Measurements from ENCODE around the gene SORL1.
"Not testable (repeated sequence)": the region's sequence is repeated elsewhere in the genome, so short reads cannot be mapped to it uniquely, and the experiment has no call there.

SORL1 gene

DNA sequence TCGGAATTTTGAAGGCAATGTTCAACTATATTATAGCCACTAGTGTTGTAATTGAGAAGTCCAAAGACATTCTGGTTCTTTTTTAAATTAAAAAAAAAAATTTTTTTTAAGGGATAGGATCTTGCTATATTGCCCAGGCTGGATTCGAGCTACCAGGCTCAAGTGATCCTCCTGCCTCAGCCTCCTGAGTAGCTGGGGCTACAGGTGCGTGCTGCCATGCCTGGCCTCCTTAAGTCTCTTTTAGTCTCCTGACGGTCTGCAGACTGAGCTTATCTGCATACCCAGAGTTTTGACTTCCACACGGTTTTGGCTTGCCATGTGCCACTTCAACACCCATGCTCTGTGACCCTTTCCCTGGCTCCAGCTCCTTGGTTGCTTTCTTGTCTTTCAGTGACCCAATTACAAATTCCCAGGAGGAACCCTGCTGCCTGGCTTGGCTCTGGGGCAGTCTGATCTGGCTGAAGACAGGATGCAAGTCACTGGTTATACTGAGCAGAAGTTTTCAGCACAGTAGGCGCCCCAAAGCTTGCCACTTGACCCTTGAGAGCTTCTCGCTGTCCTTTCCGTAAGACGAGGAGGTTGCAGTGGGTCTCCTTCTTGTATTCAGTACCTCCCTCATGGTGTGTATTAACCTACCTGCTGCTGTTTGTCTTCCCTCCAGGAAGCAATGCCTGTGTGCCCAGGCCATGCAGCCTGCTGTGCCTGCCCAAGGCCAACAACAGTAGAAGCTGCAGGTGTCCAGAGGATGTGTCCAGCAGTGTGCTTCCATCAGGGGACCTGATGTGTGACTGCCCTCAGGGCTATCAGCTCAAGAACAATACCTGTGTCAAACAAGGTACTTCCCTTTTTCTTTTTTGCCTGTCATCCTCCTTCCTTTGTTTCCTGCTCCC is 114.4 kb downstream of the SORL1 start:
- H3K27me3 ChIP-seq (ENCODE audit: control insufficient read depth, insufficient read depth, low read length) = no peaks in the 10 kb centered on the region
- no peak overlapping the region for H3K4me3 ChIP-seq (ENCODE audit: low read depth, low read length)
- H3K9ac ChIP-seq (ENCODE audit: low read length) = no peak overlapping the region
- H3K36me3 ChIP-seq (ENCODE audit: control insufficient read depth, insufficient read depth, low read length) = peaks cover 38% of the 10 kb centered on the region
- H3K27ac ChIP-seq (ENCODE audit: low read depth, low read length) = no peak overlapping the region
- H3K4me1 ChIP-seq (ENCODE audit: control insufficient read depth, insufficient read depth, low read length) = peaks cover 9% of the 10 kb centered on the region; the same call in 1 of the 2 replicates
- H3K9me3 ChIP-seq (ENCODE audit: control insufficient read depth, insufficient read depth, low read depth, low read length) = no peaks in the 10 kb centered on the region

DNA sequence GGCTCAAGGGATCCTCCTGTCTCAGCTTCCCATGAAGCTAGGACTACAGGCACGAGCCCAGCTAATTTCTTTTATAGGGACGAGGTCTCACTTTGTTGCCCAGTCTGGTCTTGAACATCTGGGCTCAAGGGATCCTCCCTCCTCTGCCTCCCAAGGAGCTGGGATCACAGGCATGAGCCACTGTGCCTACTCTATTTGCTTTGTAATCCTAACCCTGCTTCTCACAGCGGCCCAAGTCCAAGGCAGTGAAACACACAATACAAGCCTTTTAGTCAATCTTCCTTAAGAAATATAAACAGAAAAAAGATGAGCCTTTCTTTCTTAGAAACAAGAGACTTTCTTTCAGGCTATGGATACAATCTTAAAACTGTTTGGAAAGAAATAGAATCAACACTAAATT is 115.9 kb downstream of the SORL1 start:
- no peak overlapping the region for H3K9ac ChIP-seq (ENCODE audit: low read length)
- H3K4me1 ChIP-seq (ENCODE audit: control insufficient read depth, insufficient read depth, low read length) = peaks cover 9% of the 10 kb centered on the region; the same call in 1 of the 2 replicates
- no peak overlapping the region for H3K27ac ChIP-seq (ENCODE audit: low read depth, low read length)
- no peak overlapping the region for H3K4me3 ChIP-seq (ENCODE audit: low read depth, low read length)
- H3K27me3 ChIP-seq (ENCODE audit: control insufficient read depth, insufficient read depth, low read length) = no peaks in the 10 kb centered on the region
- H3K9me3 ChIP-seq (ENCODE audit: control insufficient read depth, insufficient read depth, low read depth, low read length) = no peaks in the 10 kb centered on the region
- peaks cover 48% of the 10 kb centered on the region for H3K36me3 ChIP-seq (ENCODE audit: control insufficient read depth, insufficient read depth, low read length)

DNA sequence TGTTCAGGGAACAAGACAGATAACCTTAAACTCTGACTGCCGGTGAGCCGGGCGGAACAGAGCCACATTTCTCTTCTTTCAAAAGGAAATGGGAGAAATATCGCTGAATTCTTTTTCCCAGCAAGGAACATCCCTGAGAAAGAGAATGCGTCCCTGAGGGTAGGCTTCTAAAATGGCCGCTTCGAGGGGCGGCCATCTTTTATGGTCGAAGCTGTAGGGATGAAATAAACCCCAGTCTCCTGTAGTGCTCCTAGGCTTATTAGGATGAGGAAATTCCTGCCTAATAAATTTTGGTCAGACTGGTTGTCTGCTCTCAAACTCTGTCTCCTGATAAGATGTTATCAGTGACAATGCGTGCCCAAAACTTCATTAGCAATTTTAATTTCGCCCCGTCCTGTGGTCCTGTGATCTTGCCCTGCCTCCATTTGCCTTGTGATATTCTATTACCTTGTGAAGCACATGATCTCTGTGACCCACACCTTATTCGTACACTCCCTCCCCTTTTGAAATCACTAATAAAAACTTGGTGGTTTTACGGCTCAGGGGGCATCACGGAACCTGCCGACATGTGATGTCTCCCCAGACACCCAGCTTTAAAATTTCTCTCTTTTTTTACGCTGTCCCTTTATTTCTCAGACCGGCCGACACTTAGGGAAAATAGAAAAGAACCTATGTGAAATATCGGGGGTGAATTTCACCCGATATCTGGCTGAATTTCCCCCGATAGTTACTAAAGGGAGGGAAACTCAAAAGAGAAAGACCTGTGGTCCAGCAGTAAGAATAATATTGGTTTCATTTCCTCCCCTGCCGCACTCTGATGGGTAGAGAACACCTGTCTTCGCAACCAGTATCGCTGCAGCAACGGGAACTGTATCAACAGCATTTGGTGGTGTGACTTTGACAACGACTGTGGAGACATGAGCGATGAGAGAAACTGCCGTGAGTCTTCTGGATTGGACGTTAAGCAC is 117.5 kb downstream of the SORL1 start:
- peaks cover 60% of the 10 kb centered on the region for H3K36me3 ChIP-seq (ENCODE audit: control insufficient read depth, insufficient read depth, low read length)
- not testable (repeated sequence) for H3K4me1 ChIP-seq (ENCODE audit: control insufficient read depth, insufficient read depth, low read length); H3K9me3 ChIP-seq (ENCODE audit: control insufficient read depth, insufficient read depth, low read depth, low read length); H3K27me3 ChIP-seq (ENCODE audit: control insufficient read depth, insufficient read depth, low read length); H3K4me3 ChIP-seq (ENCODE audit: low read depth, low read length); H3K27ac ChIP-seq (ENCODE audit: low read depth, low read length); H3K9ac ChIP-seq (ENCODE audit: low read length)

GRCh38 chr11:121570453-121570852 is 118.3 kb downstream of the SORL1 start:
- no peak overlapping the region for H3K27ac ChIP-seq (ENCODE audit: low read depth, low read length)
- H3K9me3 ChIP-seq (ENCODE audit: control insufficient read depth, insufficient read depth, low read depth, low read length) = no peaks in the 10 kb centered on the region
- H3K4me3 ChIP-seq (ENCODE audit: low read depth, low read length) = no peak overlapping the region
- H3K9ac ChIP-seq (ENCODE audit: low read length) = no peak overlapping the region
- H3K4me1 ChIP-seq (ENCODE audit: control insufficient read depth, insufficient read depth, low read length) = peaks cover 4% of the 10 kb centered on the region; the same call in 1 of the 2 replicates
- no peaks in the 10 kb centered on the region for H3K27me3 ChIP-seq (ENCODE audit: control insufficient read depth, insufficient read depth, low read length)
- peaks cover 67% of the 10 kb centered on the region for H3K36me3 ChIP-seq (ENCODE audit: control insufficient read depth, insufficient read depth, low read length)

DNA sequence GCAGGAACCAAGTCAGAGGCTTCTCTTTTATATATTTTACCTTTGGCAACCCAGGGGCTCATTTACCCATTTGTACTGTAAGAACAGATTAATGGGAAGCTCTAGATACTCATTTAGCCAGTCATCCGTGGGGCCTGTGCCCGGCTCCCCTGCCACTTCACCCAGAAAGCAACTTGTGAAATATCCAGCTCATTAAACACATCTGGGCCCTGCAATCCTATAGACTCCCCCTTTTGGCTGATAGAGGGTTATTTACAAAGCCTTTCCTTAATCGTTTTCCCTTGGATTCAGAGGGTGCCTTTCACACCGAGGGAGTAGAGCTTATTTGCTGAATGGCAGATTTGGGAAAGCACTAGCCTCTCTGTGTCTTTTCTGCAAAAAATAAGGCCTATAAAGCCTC is 119.4 kb downstream of the SORL1 start:
- Histone ChIP-seq H3K36me3 (ENCODE audit: control insufficient read depth, insufficient read depth, low read length) (peaks cover 69% of the 10 kb centered on the region), H3K9ac (ENCODE audit: low read length) (no peak overlapping the region), H3K4me3 (ENCODE audit: low read depth, low read length) (no peak overlapping the region)

GRCh38 chr11:121572571-121573059 is 120.5 kb downstream of the SORL1 start:
- no peak overlapping the region for H3K4me3 ChIP-seq (ENCODE audit: low read depth, low read length)
- no peak overlapping the region for H3K9ac ChIP-seq (ENCODE audit: low read length)
- H3K9me3 ChIP-seq (ENCODE audit: control insufficient read depth, insufficient read depth, low read depth, low read length) = no peaks in the 10 kb centered on the region
- no peaks in the 10 kb centered on the region for H3K4me1 ChIP-seq (ENCODE audit: control insufficient read depth, insufficient read depth, low read length)
- H3K27ac ChIP-seq (ENCODE audit: low read depth, low read length) = no peak overlapping the region
- no peaks in the 10 kb centered on the region for H3K27me3 ChIP-seq (ENCODE audit: control insufficient read depth, insufficient read depth, low read length)
- H3K36me3 ChIP-seq (ENCODE audit: control insufficient read depth, insufficient read depth, low read length) = peaks cover 69% of the 10 kb centered on the region

More for the DNA sequence above, 119.4 kb downstream of the SORL1 start:
- no peaks in the 10 kb centered on the region for H3K9me3 ChIP-seq (ENCODE audit: control insufficient read depth, insufficient read depth, low read depth, low read length)
- H3K27ac ChIP-seq (ENCODE audit: low read depth, low read length) = no peak overlapping the region
- H3K27me3 ChIP-seq (ENCODE audit: control insufficient read depth, insufficient read depth, low read length) = no peaks in the 10 kb centered on the region
- H3K4me1 ChIP-seq (ENCODE audit: control insufficient read depth, insufficient read depth, low read length) = peaks cover 3% of the 10 kb centered on the region; the same call in 1 of the 2 replicates

- Histone ChIP-seq H3K9ac (ENCODE audit: low read length) (no peak overlapping the region), H3K4me1 (ENCODE audit: control insufficient read depth, insufficient read depth, low read length) (no peaks in the 10 kb centered on the region), H3K36me3 (ENCODE audit: control insufficient read depth, insufficient read depth, low read length) (peaks cover 84% of the 10 kb centered on the region), H3K27me3 (ENCODE audit: control insufficient read depth, insufficient read depth, low read length) (no peaks in the 10 kb centered on the region), H3K4me3 (ENCODE audit: low read depth, low read length) (no peak overlapping the region), H3K9me3 (ENCODE audit: control insufficient read depth, insufficient read depth, low read depth, low read length) (no peaks in the 10 kb centered on the region), H3K27ac (ENCODE audit: low read depth, low read length) (no peak overlapping the region)
Observed at GRCh38 chr11:121574801-121575200, 122.7 kb downstream of the SORL1 start.

- Histone ChIP-seq H3K9me3 (ENCODE audit: control insufficient read depth, insufficient read depth, low read depth, low read length) (peaks cover 3% of the 10 kb centered on the region; the same call in 1 of the 2 replicates), H3K9ac (ENCODE audit: low read length) (no peak overlapping the region), H3K27me3 (ENCODE audit: control insufficient read depth, insufficient read depth, low read length) (no peaks in the 10 kb centered on the region), H3K4me3 (ENCODE audit: low read depth, low read length) (no peak overlapping the region), H3K36me3 (ENCODE audit: control insufficient read depth, insufficient read depth, low read length) (peaks cover 84% of the 10 kb centered on the region), H3K4me1 (ENCODE audit: control insufficient read depth, insufficient read depth, low read length) (no peaks in the 10 kb centered on the region), H3K27ac (ENCODE audit: low read depth, low read length) (no peak overlapping the region)
Observed at GRCh38 chr11:121575250-121575962, 123.3 kb downstream of the SORL1 start.

DNA sequence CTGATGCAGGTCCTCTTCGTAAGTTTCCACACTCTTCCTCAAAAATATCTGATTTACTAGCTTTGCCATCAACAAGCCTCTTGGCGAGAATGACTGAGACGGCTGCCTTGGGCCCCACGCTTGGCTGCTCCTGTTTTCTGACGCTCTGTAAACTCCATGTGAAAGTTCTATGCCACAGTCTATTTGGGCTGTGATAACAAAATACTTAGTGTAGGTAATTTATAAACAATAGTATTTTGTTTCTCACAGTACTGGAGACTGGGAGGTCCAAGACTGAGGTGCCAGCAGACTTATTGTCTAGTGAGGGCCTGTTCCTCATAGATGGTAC is 123.8 kb downstream of the SORL1 start:
- Histone ChIP-seq H3K27me3 (ENCODE audit: control insufficient read depth, insufficient read depth, low read length) (no peaks in the 10 kb centered on the region), H3K9ac (ENCODE audit: low read length) (no peak overlapping the region), H3K27ac (ENCODE audit: low read depth, low read length) (no peak overlapping the region), H3K4me1 (ENCODE audit: control insufficient read depth, insufficient read depth, low read length) (no peaks in the 10 kb centered on the region), H3K4me3 (ENCODE audit: low read depth, low read length) (no peak overlapping the region), H3K36me3 (ENCODE audit: control insufficient read depth, insufficient read depth, low read length) (peaks cover 83% of the 10 kb centered on the region), H3K9me3 (ENCODE audit: control insufficient read depth, insufficient read depth, low read depth, low read length) (peaks cover 3% of the 10 kb centered on the region; the same call in 1 of the 2 replicates)

- Histone ChIP-seq H3K9ac (ENCODE audit: low read length) (no peak overlapping the region), H3K27ac (ENCODE audit: low read depth, low read length) (no peak overlapping the region), H3K4me3 (ENCODE audit: low read depth, low read length) (no peak overlapping the region), H3K4me1 (ENCODE audit: control insufficient read depth, insufficient read depth, low read length) (no peaks in the 10 kb centered on the region), H3K9me3 (ENCODE audit: control insufficient read depth, insufficient read depth, low read depth, low read length) (peaks cover 3% of the 10 kb centered on the region; the same call in 1 of the 2 replicates), H3K36me3 (ENCODE audit: control insufficient read depth, insufficient read depth, low read length) (peaks cover 83% of the 10 kb centered on the region), H3K27me3 (ENCODE audit: control insufficient read depth, insufficient read depth, low read length) (no peaks in the 10 kb centered on the region)
Observed at GRCh38 chr11:121576531-121576930, 124.4 kb downstream of the SORL1 start.

Data from HUES6 (cell line).